ENCODE measurements around the gene IZUMO1R.
"Not testable (repeated sequence)": the region's sequence is repeated elsewhere in the genome, so short reads cannot be mapped to it uniquely, and the experiment has no call there.

IZUMO1R gene

GRCh38 chr11:94303966-94304958, at the start of gene IZUMO1R:
Gene IZUMO1R, plus strand, starts transcription at chr11:94304580. Its CDS starts 1,057 bp downstream, at chr11:94305637.
- no peak for DNase-seq (ENCODE audit: low spot score)
- no peak for TF ChIP-seq CTCF (IDR thresholded peaks at IDR 0.05; ENCODE audit: borderline replicate concordance, control extremely low read depth, extremely low read depth, insufficient read depth, missing control alignments)
- in situ Hi-C loops (cut with MboI; ENCODE audit: low sequenced_read_pairs, unreplicated experiment), result no loop called here

GRCh38 chr11:94271885-94272372, 32.5 kb upstream of the IZUMO1R start:
- in situ Hi-C loops (cut with MboI; ENCODE audit: low sequenced_read_pairs, unreplicated experiment), result no loop called here
- peak; percentile 17 for DNase-seq (ENCODE audit: low spot score)
- TF ChIP-seq CTCF (IDR thresholded peaks at IDR 0.05; ENCODE audit: borderline replicate concordance, control extremely low read depth, extremely low read depth, insufficient read depth, missing control alignments), result no peak

- no peak for TF ChIP-seq CTCF (IDR thresholded peaks at IDR 0.05; ENCODE audit: borderline replicate concordance, control extremely low read depth, extremely low read depth, insufficient read depth, missing control alignments)
- in situ Hi-C loops (cut with MboI; ENCODE audit: low sequenced_read_pairs, unreplicated experiment), result no loop called here
- DNase-seq (ENCODE audit: low spot score), result no peak
These were observed 31.6 kb upstream of the IZUMO1R start for GRCh38 chr11:94272738-94273313.

GRCh38 chr11:94275961-94276360, 28.4 kb upstream of the IZUMO1R start:
- in situ Hi-C loops (cut with MboI; ENCODE audit: low sequenced_read_pairs, unreplicated experiment), result no loop called here
- TF ChIP-seq CTCF (IDR thresholded peaks at IDR 0.05; ENCODE audit: borderline replicate concordance, control extremely low read depth, extremely low read depth, insufficient read depth, missing control alignments), result no peak

GRCh38 chr11:94276943-94277342, 27.4 kb upstream of the IZUMO1R start:
- in situ Hi-C loops (cut with MboI; ENCODE audit: low sequenced_read_pairs, unreplicated experiment), result no loop called here
- no peak for TF ChIP-seq CTCF (IDR thresholded peaks at IDR 0.05; ENCODE audit: borderline replicate concordance, control extremely low read depth, extremely low read depth, insufficient read depth, missing control alignments)

More at GRCh38 chr11:94275961-94276360, 28.4 kb upstream of the IZUMO1R start:
- no peak for DNase-seq (ENCODE audit: low spot score)

GRCh38 chr11:94278207-94278606, 26.2 kb upstream of the IZUMO1R start:
- DNase-seq (ENCODE audit: low spot score); in situ Hi-C loops (cut with MboI; ENCODE audit: low sequenced_read_pairs, unreplicated experiment): not testable (repeated sequence)

More at GRCh38 chr11:94276943-94277342, 27.4 kb upstream of the IZUMO1R start:
- no peak for DNase-seq (ENCODE audit: low spot score)

GRCh38 chr11:94279996-94280395, 24.4 kb upstream of the IZUMO1R start:
- no peak for TF ChIP-seq CTCF (IDR thresholded peaks at IDR 0.05; ENCODE audit: borderline replicate concordance, control extremely low read depth, extremely low read depth, insufficient read depth, missing control alignments)
- in situ Hi-C loops (cut with MboI; ENCODE audit: low sequenced_read_pairs, unreplicated experiment), result no loop called here
- DNase-seq (ENCODE audit: low spot score), result no peak

All from GM13976 (cell line).